Sigmoid colon (tissue), 7 donors: ENCODE data around the gene HAO2. TPM values are rescaled to one million over a fixed set of nuclear protein-coding genes. Genes with fewer than 3 reads are reported as not detected.

ENCODE experiments used
- DNase-seq: peaks from one replicate; pipeline ENCODE4 v3.0.0-alpha.2; 2019
- H3K27ac ChIP-seq, 4 donors: fragments of 200-600 bp; sonication (generic); one replicate each; pipeline ENCODE4 v1.5.1; 2016 to 2019; ENCODE audit warnings: mild to moderate bottlenecking in 1 of 4
- H3K27me3 ChIP-seq, 3 donors: fragments of 200-600 bp; sonication (generic); one replicate each; pipeline ENCODE4 v1.5.1; 2019; ENCODE audit warnings: mild to moderate bottlenecking in 1 of 3
- H3K36me3 ChIP-seq, 4 donors: fragments of 200-600 bp; sonication (generic); one replicate each; pipeline ENCODE4 v1.5.1; 2016 to 2019
- H3K4me1 ChIP-seq, 4 donors: fragments of 200-600 bp; sonication (generic); one replicate each; pipeline ENCODE4 v1.5.1; 2017 to 2019
- H3K4me3 ChIP-seq, 4 donors: fragments of 200-600 bp; sonication (generic); one replicate each; pipeline ENCODE4 v1.5.1; 2017 to 2019; ENCODE audit warnings: mild to moderate bottlenecking in 2 of 4, moderate library complexity in 1 of 4
- H3K9me3 ChIP-seq, 4 donors: fragments of 200-600 bp in 3 of 4; sonication (generic) in 3 of 4; one replicate each; pipeline versions ENCODE4 v1.5.1 to v1.6.1; 2013 to 2019
- CTCF ChIP-seq, 4 experiments: fragments of 450-650 bp in 3 of 4; fragments of 200-600 bp in 1 of 4; IDR thresholded peaks; one replicate each; pipeline ENCODE4 v1.5.1; 2016 to 2019; ENCODE audit warnings: antibody characterized with exemption in 4 of 4, mild to moderate bottlenecking in 3 of 4, moderate library complexity in 2 of 4
- EP300 ChIP-seq, 4 donors: sonication (generic); formaldehyde crosslinking; IDR thresholded peaks; one replicate each; pipeline ENCODE4 v1.6.1; 2017; ENCODE audit warnings: antibody characterized with exemption in 4 of 4
- POLR2A ChIP-seq, 2 donors: fragments of 450-650 bp; IDR thresholded peaks; one replicate each; pipeline ENCODE4 v1.6.1; 2016; ENCODE audit warnings: antibody characterized with exemption in 2 of 2, mild to moderate bottlenecking in 2 of 2, moderate library complexity in 2 of 2
- POLR2AphosphoS5 ChIP-seq, 4 donors: sonication (generic); formaldehyde crosslinking; IDR thresholded peaks; one replicate each; pipeline ENCODE4 v1.6.1; 2017; ENCODE audit warnings: antibody characterized with exemption in 4 of 4
- WGBS, 2 donors: extraction: QIAGEN DNeasy Blood & Tissue Kit; methylation state at CpG; one replicate each; pipeline ENCODE4 v1.1.7; 2013; 5-methylcytosine and 5-hydroxymethylcytosine counted together
- intact Hi-C: fragments of 100-400 bp; cut with DNase I; formaldehyde crosslinking; loops from one replicate; pipeline ENCODE4 v1.15.1; 2023
- polyA plus RNA-seq, 3 donors: library from polyadenylated mRNA; stranded (reverse); fragments of 200-250 nt; gene quantifications; one replicate each; pipeline ENCODE4 v1.2.3, GENCODE V29; 2013
- total RNA-seq, 4 donors: library from RNA; depleted of rRNA; stranded (reverse); fragments of >200 nt; gene quantifications; one replicate each; pipeline ENCODE4 v1.1.0, GENCODE V29; 2016
- donor health status: healthy with polysubstance abuse.
- donor health status: Bipolar disorder and iron deficiency.
- donor health status: healthy.

Gene HAO2
- total and polyA plus RNA-seq, 7 donors = not detected

DNA sequence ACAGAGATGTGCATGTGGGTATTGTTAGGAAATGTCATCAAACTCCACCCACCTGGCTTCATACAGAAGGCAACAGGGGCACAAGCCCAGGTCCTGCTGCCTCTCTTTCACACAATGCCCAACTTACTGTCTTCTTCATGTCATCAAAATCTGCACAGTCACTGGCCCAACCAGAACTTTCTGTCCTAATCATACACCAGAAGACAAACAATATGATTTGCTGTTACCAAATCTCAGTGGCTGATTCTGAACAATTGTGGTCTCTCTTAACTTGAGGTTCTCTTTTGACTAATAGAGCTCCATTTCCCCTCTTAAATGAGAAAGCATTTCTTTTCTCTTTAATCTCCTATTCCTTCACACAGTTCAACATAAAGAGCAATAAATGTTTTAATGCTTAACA, 54.0 kb downstream of the HAO2 start:
- Histone ChIP-seq H3K27ac (no peak overlapping the region), H3K9me3 (no peaks in the 10 kb centered on the region), H3K4me1 (no peaks in the 10 kb centered on the region), H3K36me3 (no peaks in the 10 kb centered on the region), H3K27me3 (no peaks in the 10 kb centered on the region), H3K4me3 (no peak overlapping the region)
- DNase-seq = no peak
- intact Hi-C loops = no loop called here
- TF ChIP-seq EP300 (IDR thresholded peaks at IDR 0.05) (no peak), CTCF (IDR thresholded peaks at IDR 0.05) (no peak), POLR2A (IDR thresholded peaks at IDR 0.05) (no peak)

DNA sequence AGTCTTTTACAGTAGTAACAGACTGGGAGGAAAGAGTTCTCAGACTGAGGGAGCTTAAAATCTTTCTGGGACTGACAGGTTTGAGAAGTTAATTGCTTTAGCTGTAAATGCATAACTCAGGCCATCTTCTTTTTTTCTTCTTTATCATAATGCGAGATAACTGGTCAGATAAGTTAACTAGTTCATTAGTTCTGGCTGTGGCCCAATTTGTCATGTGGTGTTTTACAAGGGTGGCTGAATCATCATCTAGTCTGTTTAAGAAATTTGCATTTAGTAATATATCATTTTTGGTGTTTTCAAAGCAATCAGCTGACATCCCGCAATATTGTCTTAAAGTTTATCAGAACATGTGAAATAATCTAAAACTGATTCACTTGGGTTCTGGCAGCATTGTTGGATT, 60.4 kb downstream of the HAO2 start:
- Histone ChIP-seq H3K9me3 (no peaks in the 10 kb centered on the region), H3K27me3 (no peaks in the 10 kb centered on the region), H3K4me1 (no peaks in the 10 kb centered on the region), H3K27ac (no peak overlapping the region), H3K4me3 (no peak overlapping the region), H3K36me3 (no peaks in the 10 kb centered on the region)
- DNase-seq = no peak
- intact Hi-C loops = no loop called here
- WGBS, 2 donors = 83 to 85% methylated on average over 2 of the region's 2 CpGs
- no peak for TF ChIP-seq CTCF (IDR thresholded peaks at IDR 0.05)
- no peak for TF ChIP-seq EP300 (IDR thresholded peaks at IDR 0.05)
- TF ChIP-seq POLR2A (IDR thresholded peaks at IDR 0.05) = no peak
- no peak for TF ChIP-seq POLR2AphosphoS5 (IDR thresholded peaks at IDR 0.05)

DNA sequence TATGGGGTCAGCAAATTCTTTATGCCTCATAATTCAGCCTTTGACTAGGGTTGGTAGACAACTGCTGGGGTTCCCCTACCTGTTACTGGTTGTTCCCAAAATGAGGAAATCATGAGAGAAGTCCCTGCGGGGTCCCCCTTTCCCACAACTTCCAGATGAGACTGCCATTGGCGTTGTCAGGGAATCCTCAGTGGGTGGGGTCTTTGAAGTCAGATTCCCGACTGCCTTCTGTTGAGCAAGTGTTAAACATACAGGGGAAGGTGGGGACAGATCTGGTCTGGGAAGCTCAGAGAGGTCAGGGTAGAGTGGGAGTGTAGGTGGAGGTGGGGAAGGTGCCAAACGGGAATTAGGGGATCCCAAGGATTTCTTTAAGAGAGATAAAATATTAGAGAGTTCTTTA, 61.1 kb downstream of the HAO2 start:
- Histone ChIP-seq H3K4me1 (no peaks in the 10 kb centered on the region), H3K36me3 (no peaks in the 10 kb centered on the region), H3K9me3 (no peaks in the 10 kb centered on the region), H3K4me3 (no peak overlapping the region), H3K27me3 (no peaks in the 10 kb centered on the region), H3K27ac (no peak overlapping the region)
- 70 to 84% methylated on average over 4 of the region's 4 CpGs for WGBS, 2 donors
- no peak for DNase-seq
- TF ChIP-seq CTCF (IDR thresholded peaks at IDR 0.05) (no peak), POLR2AphosphoS5 (IDR thresholded peaks at IDR 0.05) (no peak), EP300 (IDR thresholded peaks at IDR 0.05) (no peak), POLR2A (IDR thresholded peaks at IDR 0.05) (no peak)
- intact Hi-C loops = no loop called here

DNA sequence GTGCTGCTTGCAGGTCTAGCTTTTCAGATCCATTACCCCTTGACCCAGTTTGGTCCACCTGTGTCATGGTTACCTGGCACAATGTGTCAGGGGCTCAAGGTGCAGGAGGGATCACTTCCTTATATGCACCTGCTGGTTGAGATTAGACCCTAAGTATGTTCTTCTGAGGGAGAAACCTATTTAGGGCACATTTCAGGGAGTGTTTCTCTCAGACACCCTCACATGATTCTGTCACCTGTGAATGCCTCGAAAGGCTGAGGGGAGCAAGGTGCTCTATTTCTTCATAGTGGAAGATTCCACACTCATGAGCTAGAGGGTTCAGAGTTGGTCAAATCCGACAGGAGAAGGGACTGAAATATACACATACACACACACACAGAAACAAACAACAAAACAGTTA, 61.9 kb downstream of the HAO2 start:
- intact Hi-C loops = no loop called here
- no peaks in the 10 kb centered on the region for H3K27me3 ChIP-seq
- H3K4me1 ChIP-seq = no peaks in the 10 kb centered on the region
- H3K4me3 ChIP-seq = no peak overlapping the region
- no peaks in the 10 kb centered on the region for H3K9me3 ChIP-seq
- H3K36me3 ChIP-seq = no peaks in the 10 kb centered on the region
- TF ChIP-seq CTCF (IDR thresholded peaks at IDR 0.05) = no peak
- 66 to 88% methylated on average over 2 of the region's 2 CpGs for WGBS, 2 donors
- no peak overlapping the region for H3K27ac ChIP-seq
- DNase-seq = no peak

GRCh38 chr1:119431836-119432235, 63.3 kb downstream of the HAO2 start:
- Histone ChIP-seq H3K36me3 (no peaks in the 10 kb centered on the region), H3K27ac (no peak overlapping the region)
- no peak for TF ChIP-seq POLR2A (IDR thresholded peaks at IDR 0.05)

More at GRCh38 chr1:119431836-119432235, 63.3 kb downstream of the HAO2 start:
- Histone ChIP-seq H3K27me3 (no peaks in the 10 kb centered on the region), H3K4me3 (no peak overlapping the region), H3K4me1 (no peaks in the 10 kb centered on the region), H3K9me3 (no peaks in the 10 kb centered on the region)
- 77 to 82% methylated on average over 3 of the region's 3 CpGs for WGBS, 2 donors
- DNase-seq = no peak
- intact Hi-C loops = no loop called here
